HG03175 (cell line): Measurements from ENCODE around the gene ARF5.

Source experiments
- ATAC-seq: cut with Tn5 transposase; IDR thresholded peaks from one replicate; pipeline ENCODE4 v1.9.1; 2021; ENCODE audit warnings: mild to moderate bottlenecking, moderate library complexity; ENCODE audit not compliant: unreplicated experiment

Gene ARF5

DNA sequence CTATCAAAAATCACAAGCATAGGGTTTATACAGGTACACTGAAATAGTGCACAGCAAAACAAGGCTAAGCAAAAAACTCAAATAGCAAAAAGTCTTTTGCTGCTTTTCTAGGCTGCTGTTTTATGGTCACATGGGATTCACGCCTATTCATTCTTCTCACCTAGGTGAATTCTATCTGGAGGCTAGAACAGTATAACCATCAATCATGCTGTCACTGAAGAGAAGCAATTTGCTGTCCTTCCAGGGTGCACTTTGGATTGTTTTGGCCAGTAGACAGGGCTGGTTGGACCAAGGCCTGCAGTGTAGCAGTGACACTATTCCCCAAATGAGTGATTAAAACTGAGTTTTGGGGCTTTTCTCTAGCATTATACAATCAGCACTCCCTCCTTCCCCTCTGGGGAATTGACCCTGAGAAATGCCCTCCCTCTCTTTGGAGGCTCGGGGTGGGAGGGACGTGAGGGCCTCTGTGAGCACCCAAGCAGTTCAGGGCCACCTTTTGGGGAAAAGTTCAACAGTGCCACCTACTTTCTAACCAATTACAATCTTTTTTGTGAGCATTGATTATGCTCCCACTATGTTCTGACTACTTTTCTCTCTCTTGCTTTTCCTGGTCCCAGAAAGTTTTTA, 47.6 kb downstream of the ARF5 start:
- ATAC-seq, result no peak

DNA sequence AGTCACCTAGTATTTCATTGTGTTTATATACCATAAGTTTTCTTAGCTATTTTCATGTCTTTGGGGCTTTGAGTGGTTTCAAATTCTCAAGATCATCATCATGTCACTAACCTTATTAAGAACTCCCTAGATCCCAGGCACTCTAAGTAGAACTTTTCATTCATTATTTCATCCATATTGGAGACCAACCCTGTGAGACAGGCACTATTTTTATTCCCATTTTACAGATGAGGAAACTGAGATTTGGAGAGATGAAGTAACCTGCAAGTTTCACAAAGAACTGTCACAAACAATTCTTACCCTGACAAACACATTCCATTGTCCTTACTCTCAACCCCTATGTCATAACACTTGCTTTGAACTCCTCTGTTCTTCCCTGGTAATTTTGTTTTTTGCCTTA, 50.0 kb downstream of the ARF5 start:
- no peak for ATAC-seq
